Panc1 (cell line): ENCODE results near the gene KATNAL1.

Source experiments
- CTCF ChIP-seq: fragments of 450-650 bp; IDR thresholded peaks from 2 replicates; pipeline ENCODE4 v1.5.1; 2017; ENCODE audit warnings: mild to moderate bottlenecking
- POLR2AphosphoS5 ChIP-seq: IDR thresholded peaks from 2 replicates; pipeline ENCODE4 v1.6.1; 2012; ENCODE audit warnings: mild to moderate bottlenecking, low read depth, low read length, moderate library complexity
- SIN3A ChIP-seq: IDR thresholded peaks from 2 replicates; pipeline ENCODE4 v1.6.1; 2012; ENCODE audit warnings: low read depth, mild to moderate bottlenecking, low read length, moderate library complexity, borderline replicate concordance; ENCODE audit not compliant: insufficient read depth

- TF ChIP-seq CTCF (no peak), SIN3A (no peak), POLR2AphosphoS5 (no peak)
Measured at GRCh38 chr13:30154931-30155330, 152.4 kb downstream of the KATNAL1 start.
